ENCODE data around the gene LMOD2.

DNA sequence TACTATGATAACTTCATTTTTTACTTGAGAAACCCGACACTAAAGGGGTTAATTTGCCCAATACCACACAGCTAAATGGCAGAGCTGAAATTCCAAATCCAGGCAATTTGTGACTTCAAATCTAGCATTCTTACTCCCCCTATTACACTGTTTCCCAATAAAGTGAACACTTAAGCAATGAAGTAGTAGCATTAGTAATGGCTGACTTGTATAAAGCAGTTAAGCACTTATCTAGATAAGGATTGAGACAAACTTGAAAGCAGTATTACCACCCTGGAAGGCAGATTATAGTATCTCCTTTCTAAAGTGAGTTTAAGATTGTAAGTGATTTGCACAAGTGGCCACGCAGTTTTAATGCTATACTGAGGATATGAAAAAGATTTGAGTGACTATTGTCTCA, 53.9 kb downstream of the LMOD2 start:
- TF ChIP-seq, protein P1, sequence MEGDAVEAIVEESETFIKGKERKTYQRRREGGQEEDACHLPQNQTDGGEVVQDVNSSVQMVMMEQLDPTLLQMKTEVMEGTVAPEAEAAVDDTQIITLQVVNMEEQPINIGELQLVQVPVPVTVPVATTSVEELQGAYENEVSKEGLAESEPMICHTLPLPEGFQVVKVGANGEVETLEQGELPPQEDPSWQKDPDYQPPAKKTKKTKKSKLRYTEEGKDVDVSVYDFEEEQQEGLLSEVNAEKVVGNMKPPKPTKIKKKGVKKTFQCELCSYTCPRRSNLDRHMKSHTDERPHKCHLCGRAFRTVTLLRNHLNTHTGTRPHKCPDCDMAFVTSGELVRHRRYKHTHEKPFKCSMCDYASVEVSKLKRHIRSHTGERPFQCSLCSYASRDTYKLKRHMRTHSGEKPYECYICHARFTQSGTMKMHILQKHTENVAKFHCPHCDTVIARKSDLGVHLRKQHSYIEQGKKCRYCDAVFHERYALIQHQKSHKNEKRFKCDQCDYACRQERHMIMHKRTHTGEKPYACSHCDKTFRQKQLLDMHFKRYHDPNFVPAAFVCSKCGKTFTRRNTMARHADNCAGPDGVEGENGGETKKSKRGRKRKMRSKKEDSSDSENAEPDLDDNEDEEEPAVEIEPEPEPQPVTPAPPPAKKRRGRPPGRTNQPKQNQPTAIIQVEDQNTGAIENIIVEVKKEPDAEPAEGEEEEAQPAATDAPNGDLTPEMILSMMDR (IDR thresholded peaks at IDR 0.05): no peak
- no peak for TF ChIP-seq POLR2A (IDR thresholded peaks at IDR 0.05)
- no peak for TF ChIP-seq EP300 (IDR thresholded peaks at IDR 0.05)
